CD4-positive, alpha-beta T cell treated with Interferon gamma for 1 hour (primary cell): ENCODE results near the gene NRXN2.

Experiments used
- DNase-seq: peaks from one replicate; pipeline ENCODE4 v3.0.0-alpha.2; 2020

Gene NRXN2

DNA sequence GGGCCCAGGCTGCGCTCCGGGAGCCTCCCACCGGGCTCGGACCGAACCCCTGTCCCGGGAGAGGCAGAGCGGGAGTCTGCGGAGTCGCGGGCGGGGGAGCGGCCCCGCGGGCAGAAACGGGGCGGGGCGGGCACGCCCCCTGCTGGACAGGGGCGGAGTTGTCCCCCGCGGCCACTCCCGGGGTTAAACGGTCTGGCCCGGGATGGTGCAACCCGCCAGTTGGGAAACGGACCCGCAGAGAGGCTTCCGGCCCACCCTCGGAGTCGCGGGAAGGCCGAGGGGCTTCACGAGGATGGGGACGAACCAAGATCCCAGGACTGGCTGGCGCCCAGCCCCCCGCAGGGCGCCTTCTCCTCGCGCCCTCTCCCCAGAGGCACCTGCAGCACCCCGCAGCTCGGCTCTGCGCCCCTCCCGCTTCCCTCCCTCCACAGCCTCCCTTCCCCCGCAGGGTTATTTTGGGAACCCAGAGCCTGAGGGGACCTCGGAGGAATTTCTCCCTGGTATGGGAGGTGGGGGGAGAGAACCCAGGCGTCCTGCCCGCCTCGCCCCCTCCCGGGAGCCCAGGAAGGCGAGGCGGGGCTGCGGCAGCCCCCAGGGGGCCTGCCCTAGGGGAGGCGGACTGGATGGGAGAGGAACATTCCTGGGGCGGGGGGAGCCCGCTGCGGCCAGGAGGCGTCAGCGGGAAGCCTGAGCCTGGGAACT, 20.0 kb upstream of the NRXN2 start:
- peak; percentile 69 for DNase-seq

DNA sequence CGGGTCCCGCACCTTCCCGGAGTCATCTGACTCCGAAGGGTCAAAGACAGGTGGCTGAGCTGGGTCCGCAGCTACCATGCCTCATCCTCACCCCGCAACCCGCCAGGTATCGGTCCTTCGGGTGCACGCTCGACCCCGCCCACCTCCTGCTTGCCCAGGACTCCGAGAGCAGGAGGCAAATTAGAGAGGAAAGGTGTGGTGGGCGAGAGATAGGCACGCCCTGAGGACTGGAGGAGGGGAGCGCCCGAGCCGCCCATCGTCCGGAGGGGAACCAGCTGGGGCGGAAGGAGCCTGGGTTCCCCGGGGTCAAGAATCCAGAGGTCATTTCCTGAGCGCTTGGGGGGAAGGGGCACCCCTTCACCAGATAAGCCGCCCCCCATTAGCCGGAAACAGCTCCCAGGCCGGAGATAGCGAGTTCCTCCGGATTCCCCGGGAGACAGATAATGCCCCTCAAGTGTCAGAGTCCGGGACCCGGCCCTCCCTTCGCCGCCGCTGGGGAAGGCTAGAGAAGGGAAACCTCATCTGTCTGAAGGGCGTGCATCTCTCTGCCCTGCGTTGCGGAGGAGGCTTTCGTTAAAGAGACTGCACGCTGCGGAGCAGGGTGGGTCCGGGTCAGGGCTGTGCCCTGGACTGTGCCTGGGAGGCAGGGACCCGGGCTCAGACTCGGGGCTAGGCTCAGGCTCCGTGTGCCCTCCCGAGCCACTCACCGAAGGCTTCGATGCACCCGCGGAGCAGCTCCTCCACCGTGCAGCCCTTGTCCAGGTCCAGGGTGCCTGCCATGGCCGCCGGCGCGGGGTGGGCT, 19.3 kb upstream of the NRXN2 start:
- no peak for DNase-seq

DNA sequence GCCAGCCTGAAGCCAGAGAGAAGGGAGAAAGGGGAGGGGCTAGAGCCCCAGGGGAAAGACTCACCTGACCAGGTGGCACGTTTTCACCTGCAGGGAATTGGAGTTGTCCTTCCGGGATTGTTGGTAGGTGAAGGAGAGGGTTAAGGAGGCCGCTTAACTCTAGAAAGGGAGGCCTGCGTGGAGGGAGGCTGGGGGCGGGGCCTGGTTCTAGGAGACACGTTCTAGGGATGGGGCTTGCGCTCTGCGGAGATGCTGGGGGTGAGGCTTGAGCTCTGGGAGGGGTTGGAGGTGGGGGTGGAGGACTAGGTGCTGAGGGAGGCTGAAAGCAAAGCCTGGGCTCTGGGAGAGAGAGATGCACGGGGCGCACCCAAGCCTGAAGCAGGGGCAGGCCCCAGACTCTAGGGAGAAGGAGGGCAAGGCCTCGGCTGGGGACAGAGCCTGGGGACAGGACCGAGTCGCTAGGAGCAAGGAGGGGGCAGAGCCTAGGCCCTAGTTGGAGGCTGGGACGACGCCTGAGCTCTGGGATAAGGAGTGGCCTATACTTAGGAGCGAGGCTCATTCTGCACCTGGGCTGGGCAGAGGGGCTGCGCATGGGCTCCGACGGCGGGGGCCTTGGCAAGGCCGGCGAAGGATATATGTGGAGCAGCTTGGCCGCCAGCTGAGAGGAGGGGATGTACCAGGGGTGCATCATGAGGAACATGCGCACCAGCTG, 18.5 kb upstream of the NRXN2 start:
- no peak for DNase-seq

DNA sequence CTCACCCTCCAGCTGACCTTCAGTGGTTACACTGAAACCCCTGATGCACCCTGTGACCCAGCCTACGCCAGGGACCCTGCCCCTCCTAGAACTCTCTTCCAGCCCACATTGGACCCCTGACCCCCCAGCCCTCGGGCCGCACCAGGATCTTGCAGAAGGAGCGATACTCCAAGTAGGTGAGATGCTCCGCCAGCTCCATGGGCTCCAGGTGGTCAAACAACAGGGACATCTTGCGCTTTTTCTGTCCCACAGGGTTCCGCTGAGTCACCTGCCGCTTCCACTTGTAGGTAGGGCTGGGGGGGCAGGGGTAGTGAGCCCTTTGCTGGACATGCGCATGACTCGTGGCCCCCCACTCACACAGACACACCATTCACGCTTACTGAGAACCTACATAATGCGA, 16.9 kb upstream of the NRXN2 start:
- no peak for DNase-seq

DNA sequence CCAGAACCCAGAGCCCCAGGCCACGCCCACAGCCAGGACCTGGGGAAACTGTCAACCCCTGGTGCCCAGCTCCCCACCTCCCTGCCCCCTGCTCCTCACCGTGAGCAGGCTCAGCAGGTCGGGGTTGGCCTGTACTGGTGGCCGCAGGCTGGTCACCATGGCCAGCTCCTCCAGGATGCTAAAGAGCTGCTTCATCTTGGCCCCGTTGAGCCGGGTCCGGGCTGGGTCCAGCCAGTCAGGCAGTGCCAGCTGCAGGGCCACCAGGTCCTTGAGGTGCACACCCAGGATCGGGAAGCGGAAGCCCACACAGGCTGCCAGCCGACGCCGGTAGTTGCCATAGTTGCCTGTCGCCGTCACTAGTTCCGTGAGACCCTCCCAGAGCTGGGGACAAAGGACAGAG, 13.7 kb upstream of the NRXN2 start:
- no peak for DNase-seq

DNA sequence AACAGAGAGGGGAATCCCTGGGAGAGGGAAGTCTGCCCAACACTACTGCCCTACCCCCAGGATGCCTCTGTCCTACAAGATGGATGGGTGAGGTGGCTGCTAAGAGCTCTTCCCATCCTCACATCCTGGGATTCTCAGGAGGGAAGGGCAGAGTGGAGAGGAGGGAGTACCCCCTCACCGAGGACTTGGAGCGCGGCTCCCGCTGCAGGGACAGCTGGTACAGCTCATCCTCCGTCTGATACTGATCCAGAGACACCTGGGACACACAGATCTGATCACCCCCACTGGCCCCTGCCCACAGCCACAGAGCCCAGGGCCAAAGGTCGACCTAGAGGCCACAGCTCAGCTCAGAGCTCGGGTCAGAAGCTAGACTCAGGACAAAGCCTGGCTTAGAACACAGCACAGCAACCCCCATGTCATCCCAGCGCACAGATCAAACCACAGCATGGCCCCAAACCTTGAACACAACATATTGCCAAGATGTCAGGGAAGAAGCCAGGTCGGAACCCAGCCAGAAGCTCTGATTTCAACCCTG, 12.8 kb upstream of the NRXN2 start:
- DNase-seq: no peak

DNA sequence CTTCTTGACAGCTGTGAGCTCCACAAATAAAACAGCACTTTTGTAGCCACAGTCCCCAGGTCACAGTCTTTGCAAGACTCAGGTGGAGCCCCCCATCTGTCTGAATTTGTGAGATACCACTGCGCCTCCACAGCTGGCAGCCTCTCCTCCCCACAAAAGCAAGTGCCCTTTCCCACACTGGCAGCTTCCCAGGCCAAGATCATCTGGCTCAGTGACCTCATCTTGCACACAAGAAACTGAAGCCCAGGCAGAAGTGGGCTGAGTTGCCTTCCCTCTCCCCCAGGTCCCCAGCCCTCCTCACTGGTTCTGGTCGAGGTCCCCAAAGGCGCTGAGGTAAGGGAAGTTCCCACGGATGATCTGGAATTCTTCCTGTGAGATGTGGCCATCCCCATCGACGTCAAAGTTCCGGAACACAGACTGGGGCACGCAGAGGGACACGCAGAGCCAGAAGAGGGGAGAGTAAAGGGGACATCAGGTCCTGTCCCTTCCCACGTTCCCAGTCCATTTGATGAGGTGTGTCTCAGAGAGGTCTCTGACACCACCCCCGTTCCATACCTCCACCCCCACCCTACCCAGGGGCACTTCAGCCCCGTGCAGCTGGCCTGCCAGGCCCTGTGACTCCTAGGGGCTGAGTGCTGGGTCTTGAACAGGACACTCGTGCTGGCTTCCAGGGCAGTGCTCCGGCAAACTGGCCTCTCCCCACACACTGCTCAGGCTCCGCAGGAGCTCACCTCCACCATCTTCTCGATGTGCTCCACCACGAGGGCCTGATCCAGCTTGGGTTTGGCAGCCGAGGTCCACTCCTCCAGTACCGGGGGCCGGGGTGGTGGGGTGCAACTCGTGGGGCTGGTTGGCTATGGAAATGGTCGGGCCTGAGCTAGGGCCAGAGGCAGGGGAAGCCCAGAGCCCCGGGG, 12.1 kb upstream of the NRXN2 start:
- DNase-seq: no peak

DNA sequence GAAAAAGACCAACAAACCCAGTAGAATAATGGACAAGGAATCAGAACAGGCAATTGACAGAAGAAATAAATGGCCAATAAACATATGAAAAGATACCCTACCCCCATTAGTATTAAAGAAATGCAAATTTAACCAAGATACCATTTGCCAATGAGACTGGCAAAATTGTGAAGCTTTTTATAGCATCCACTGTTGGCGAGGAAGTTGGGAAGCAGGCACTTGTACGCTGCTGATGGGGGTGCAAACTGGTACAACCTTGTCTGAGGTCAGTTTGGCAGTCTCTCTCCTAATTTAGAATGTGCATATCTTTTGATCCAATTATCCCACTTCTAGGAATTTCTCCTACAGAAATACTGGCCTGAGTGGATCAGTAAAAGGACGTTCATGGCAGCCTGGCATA, 8.6 kb upstream of the NRXN2 start:
- DNase-seq: no peak

DNA sequence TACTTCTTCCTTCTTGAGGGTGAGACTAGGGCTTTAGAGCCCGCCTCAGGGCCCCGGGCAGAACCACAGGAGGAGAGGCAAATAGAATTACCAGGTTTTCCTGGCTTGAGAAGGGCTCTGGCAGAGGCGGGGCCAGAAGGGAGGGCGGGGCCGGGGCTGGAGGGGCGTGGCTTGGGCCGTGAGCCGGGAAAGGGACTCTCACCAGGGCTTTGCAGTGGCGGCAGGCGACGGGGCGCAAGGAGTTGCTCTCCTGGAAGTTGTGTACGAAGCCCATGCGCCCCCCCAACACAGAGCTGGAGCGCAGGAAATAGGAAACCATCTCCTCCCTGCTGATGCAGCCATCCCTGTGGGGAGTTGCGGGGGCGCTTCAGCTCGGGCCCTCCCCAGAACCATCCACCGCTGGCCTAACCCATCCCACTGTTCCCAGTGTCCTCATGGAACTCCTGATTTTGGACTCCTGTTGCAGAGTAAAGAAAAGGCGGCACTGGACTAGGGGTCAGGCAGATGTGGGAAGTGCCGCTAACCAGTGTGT, 6.9 kb upstream of the NRXN2 start:
- no peak for DNase-seq

DNA sequence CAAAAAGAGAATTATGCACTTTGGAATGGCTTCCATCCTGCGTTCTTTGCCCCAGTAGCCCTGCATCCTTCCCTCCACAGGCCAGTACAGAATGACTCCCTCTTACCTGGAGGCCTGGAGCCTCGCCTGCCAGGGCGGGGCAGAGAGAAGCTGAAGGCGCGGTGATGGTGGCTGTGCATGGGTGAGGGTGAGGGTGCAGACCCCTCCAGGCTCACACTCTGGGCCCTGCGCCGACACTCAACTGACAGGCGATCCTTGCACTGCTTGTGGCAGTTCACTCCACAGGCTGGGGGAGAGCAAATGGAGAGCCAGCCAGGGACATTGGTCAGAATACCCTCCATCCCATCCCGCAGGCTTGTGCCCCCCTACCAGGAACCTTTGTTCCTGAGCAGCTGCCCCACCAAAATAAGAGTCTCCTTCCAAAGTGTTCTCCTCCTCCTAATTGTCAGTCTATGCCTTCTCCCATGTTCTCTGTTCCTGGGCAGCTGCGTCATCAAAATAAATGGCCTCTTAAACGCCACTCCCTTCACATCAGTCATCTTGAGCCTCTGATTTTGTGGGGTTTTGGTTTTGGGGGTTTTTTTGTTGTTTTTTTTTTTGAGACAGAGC, 5.9 kb upstream of the NRXN2 start:
- DNase-seq: no peak

DNA sequence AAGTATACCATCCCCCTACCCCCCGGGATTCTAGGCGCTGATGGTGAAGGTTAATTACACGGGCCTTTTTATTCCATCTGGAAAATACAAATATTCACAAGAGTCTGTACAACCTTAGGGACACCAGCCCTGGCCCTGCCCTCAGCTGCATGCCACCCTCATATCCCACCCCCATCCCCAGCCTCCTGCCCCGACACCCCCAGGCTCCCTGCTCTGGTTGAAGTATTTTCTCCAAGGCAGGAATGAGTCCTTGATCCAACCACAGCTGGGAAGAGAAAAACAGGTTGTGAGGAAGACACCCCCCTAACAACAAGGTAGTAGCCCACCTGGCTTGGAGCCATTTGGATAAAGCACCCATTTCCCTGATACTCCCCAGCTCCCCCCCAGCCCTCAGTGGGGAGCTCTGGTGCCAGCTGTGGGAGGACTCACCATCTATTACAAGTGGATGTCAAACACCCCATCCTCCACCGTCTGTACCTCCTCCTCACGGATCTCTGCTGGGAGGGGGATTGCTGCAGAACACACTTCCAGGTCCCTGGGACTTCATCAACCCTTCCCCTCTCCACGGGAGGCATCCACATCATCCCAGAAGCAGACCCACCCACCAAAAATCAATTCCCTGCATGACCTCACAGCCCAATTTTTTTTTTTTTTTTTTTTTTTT, 4.0 kb upstream of the NRXN2 start:
- no peak for DNase-seq

DNA sequence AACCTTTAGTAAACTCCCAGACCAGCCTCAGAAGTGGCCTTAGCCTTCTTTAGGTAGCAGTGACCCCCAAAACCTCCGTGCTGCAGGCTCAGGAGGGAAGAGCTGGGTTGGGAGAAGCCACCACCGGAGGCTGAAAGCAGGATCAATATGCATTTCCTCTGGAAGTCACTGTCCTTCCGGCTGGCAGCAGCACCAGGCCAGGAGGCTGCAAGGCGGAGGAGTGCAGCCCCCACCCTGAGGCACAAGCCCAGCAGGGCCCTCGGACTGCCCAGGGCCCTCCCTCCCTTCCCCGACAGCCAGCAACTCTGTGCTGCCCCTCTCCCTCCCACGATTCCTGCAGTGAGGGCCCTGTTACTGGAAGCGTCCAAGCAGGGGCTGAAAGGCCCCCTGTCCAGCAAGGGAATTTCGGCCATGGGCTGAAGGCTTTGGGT, 3.2 kb upstream of the NRXN2 start:
- no peak for DNase-seq

DNA sequence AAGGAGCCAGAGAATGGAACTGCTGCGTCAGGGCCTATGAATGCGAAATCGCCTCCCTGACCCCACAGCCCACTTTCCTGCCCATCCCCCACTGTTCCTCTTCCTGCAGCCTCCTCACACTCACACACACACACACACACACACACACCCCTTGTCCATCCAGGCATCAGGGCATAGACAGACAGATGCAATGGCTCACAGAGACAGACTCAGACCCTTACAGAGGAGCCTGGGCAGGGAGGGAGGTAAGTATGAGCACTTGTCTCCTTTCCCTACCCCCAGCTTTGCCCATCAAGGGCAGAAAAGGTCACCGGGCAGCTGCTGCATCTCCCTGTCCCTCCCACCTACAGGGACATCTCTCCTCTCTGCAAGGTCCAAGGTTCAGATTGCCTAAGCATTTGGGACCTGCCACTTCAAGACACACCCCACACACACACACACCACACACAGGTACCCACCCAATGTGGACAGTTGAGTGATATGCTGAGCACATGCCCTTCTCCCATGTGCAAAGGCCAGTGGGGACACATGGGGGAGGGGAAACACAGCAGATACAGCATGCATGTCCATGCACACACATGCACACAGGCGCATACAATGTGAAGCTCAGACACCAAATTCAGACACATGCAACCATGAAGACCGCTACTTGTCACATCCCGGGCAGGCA, 2.0 kb upstream of the NRXN2 start:
- DNase-seq: no peak

DNA sequence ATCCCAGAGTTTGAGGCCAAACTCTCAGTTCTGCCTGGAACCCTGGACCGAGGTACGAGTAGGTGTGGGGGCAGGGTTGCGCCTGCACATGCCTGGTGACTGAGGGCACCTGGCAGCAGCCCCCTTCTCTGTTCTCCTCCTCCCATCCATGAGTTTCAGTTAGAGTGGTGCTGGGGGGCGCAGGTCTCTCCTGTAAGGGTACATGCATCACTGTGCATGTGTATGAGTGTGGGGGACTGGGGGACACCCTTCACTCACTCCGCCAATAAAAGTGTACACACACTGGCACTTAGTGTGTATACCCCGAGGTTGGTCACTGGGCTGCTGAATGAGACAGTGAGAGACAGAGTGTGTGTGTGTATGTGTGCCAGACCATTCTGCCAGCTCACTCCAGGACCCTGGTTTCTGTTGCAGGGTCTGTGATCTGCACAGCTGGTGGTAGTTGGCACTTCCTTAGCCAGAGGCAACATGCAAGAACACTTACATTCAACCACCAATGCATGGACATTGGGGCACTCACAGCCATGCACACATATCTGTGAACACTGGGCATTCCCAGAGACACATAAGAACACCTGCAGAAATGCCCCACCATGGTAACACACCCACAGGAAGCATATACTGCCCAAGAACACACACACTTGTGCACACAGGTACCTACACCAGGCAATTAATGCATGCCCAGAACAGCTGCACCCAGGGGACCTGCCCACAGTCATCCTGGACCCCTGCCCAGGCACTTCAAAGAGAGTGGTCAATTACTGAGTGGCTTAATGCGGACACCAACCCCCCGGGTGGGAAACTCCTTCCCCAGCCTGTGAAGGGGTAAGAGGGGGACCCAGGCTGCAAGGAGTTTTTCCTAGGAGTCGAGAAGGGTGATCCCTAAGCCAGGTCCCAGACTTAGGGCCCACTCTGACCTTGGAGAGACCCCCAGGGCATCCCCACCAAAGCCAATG, 1.2 kb upstream of the NRXN2 start:
- DNase-seq: no peak

DNA sequence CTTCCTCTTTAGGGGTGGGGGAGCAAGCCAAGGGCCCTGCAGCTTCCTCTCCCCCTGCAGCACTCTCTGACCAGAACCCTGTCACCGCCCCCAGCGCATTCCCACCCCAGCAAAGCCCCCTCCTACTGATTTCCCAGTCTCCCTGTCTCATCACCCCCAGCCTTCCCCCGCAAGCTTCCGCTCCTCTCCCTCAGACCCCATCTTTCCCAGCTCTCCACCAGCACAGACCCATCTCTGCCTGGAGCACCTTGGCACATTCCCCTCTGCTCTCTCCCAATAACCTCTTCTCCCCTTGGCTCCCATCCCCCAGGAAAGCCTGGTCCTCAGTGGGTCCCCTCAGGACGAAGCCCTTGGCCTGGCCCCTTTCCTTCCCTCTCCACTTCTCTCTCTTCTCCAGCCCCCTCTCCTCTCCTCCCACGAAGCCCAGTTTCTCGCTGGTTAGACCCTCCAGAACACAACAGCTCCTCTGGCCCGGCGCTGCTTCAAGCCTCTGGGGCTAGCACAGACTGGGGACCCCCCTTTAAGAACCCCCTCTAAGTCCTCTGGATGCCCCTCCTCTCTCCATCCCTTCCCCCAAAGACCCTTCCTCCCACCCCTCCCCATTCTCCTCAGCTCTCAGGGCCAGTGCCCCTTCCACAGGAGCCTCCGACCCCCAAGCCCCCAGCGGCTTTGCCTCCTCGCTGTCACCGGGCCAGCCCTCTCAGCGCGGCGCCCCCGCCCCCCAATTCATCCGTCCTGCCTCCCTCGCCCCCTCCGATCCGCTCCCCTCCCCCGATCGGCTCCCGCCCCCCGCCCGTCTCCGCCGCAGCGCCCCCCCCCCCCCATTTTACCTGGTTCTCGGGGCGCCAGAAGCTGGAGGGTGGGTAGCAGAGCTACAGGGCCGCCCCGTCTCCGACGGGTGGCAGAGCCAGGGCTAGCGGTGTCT, 594 bp downstream of the NRXN2 start:
- no peak for DNase-seq

DNA sequence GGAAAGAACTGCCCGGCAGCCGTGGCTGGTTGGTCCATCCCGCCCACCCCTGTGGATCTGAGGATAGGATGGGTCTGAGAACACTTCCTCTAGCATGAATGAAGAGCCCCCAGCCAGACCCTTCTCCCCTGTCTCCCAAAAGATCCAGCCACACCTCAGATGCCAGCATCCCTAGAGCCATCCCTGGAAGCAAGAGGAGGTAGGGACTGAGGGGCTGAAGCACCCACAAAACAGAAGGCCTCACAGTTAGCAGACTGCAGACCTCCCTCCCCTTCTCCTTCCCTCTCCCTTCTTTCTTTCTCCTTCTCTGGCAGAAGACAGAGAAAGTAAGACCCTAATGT, 1.7 kb downstream of the NRXN2 start:
- DNase-seq: no peak

DNA sequence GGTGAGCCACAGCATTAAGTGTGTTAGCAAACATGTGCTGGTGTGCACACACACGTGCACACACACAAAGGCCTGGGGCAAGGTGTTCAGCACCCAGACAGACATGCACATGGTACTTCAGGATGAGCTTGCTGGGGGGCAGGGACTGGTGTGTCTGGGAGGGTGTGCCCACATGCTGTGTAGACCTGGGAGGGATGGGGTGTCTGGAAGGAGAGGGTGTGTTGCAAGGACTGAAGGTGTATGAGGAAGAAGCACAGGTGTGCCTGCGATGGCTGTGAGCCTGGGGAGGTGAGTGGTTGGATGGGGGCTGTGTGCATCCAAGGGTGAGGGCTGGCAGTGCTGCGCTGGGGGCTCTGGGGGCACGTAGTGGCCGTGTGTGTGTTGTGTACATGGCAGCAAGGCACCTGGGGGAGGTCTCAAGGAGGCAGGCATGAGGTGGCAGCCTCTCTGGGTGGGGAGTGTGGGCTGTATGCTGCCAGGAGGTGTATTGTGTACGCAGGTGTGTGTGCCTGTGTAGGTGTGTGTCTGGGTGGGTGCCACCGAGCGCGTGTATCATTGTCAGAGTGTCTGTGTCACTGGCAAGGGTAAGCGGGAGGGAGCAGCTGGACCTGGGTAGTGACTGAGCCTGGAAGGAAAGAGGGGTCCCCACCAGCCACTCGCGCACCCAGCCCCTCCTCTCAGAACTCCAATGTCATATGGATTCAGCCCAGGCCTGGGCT, 2.2 kb downstream of the NRXN2 start:
- DNase-seq: no peak

DNA sequence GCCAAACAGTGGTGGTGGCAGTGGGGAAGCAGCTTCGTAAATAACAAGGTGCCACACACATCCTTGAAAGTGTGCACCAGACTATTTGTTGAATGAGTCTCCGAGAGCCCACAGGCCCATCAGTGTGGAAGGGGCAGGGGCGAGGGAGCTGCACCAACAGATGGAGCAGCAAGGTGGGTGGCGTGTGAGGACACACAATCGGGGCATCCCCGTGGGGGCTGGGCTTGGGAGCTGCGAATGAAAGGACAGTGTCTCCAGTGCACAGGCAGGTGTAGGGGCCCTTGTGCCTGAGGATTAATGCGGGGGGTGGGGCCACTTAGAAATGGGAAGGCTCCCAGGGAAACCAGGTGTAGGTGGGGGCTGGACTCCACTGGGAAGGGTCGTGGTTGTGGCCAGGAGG, 2.8 kb downstream of the NRXN2 start:
- DNase-seq: no peak
